HG03442 (cell line): Measurements from ENCODE around the gene SLC8B1.

Source experiments
- ATAC-seq: cut with Tn5 transposase; IDR thresholded peaks from one replicate; pipeline ENCODE4 v1.9.1; 2021; ENCODE audit warnings: mild to moderate bottlenecking, moderate library complexity; ENCODE audit not compliant: unreplicated experiment

Gene SLC8B1

DNA sequence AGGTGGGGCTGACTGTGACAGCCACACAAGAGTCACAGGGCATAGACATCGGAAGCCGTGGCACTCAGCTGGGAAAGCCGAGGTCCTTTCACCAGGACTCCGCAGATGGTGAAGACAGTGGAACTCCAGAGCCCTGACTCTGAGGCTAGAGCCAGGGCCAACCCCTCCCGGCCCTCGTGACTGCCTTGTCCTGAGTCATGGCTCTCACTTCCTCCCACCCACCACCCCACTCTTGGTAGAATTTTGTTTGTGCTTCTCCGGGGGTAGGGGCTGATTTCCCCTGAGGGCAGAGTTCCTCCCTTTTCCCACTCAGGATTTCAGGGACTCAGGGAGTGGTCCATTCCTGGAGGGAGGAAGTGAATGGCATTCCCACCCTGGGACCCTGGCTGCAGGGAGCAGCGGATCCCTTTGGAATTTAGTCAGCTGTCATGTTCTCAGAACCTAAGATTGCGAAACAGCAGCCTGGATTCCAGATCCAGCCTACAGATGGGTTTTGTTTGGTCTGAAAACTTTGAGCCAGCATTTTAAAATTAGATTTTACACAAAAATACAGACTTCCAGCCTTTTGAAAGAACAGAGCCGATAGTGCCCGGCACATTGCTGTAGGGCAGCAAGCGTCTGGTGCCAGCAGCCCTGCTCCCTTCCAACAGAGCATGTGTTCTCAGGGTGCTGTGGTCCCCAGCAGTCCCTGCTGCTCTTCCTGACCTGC, 62.9 kb downstream of the SLC8B1 start:
- no peak for ATAC-seq

DNA sequence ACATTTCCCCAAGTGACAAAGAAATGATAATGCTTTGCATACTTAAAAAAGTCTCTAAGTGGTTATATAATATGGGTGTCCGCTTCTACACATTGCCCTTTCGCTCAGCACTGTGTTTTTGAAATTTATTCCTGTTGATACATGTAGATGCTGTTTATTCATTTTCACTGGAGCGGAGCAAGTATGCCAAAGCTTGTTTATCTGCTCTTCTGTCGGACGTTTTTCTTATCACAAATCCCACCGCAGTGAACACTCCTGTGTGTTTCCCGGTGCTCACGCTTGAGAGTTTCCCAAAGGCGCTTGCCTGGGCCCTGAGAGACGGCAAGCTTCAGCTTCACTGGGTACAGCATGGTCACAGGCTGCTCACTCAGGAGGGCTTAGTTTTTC, 63.5 kb downstream of the SLC8B1 start:
- ATAC-seq: no peak

GRCh38 chr12:113270709-113271009, 64.2 kb downstream of the SLC8B1 start:
- ATAC-seq: no peak

- ATAC-seq: no peak
Observed at GRCh38 chr12:113269257-113269943, 65.5 kb downstream of the SLC8B1 start.

GRCh38 chr12:113268621-113269020, 66.3 kb downstream of the SLC8B1 start:
- ATAC-seq: no peak

- no peak for ATAC-seq
Observed at GRCh38 chr12:113268136-113268535, 66.8 kb downstream of the SLC8B1 start.

DNA sequence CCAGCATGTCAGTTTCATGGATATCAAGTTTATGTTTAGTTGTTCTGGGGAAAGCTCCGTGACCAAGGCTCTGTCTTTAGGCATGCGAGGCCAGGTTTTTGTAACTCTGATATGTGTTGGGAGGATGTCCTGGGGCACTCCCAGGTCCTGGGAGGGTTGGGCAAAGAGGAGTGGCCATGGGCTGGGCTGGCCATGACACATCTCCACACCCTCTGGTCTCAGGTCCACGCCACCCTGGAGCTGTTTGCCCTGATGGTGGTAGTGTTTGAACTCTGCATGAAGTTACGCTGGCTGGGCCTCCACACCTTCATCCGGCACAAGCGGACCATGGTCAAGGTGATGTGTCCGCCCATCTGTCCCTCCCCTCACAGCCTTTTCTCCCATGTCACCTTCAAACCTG, 67.3 kb downstream of the SLC8B1 start:
- no peak for ATAC-seq

- no peak for ATAC-seq
Observed at GRCh38 chr12:113266106-113266895, 68.6 kb downstream of the SLC8B1 start.

GRCh38 chr12:113263431-113263963, 71.4 kb downstream of the SLC8B1 start:
- no peak for ATAC-seq

DNA sequence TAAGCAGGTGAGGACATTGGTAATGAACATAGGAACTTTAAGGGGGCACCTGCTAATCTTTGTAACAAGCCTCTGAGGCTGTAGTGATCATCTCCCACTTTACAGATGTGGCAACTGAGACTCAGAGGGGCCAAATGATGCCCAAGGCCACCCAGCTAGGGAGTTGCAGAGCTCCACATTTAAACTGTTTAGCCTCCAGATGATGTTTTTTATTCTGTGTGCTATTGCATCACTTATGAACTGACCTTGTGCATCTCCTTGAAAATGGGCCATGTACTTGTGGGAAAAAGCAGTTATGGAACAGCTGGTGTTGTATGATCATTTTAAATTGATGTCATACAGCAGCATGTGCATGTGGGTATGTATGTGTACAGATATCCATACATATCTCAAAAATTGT, 72.2 kb downstream of the SLC8B1 start:
- no peak for ATAC-seq

- no peak for ATAC-seq
Observed at GRCh38 chr12:113261847-113262470, 73.0 kb downstream of the SLC8B1 start.

- no peak for ATAC-seq
Observed at GRCh38 chr12:113260636-113261300, 74.1 kb downstream of the SLC8B1 start.

GRCh38 chr12:113260127-113260526, 74.8 kb downstream of the SLC8B1 start:
- ATAC-seq: no peak

DNA sequence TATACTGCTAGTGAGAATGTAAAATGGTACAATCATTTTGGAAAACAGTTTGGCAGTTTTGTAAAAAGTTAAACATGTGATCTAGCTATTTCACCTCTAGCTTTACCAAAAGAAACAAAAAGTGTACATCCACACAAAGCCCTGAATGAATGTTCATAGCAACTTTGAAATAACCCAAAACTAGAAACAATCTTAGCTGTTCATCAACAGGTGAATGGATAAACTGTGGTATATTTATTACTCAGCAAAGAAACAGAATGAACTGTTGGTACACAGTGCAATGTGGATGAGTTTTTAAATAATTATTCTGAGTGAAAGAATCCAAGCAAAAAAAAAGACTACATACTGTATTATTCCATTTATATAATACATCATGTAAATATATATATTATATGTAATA, 77.3 kb downstream of the SLC8B1 start:
- ATAC-seq: no peak

GRCh38 chr12:113254298-113254697, 80.6 kb downstream of the SLC8B1 start:
- ATAC-seq: no peak

GRCh38 chr12:113253532-113254285, 81.2 kb downstream of the SLC8B1 start:
- ATAC-seq: no peak

DNA sequence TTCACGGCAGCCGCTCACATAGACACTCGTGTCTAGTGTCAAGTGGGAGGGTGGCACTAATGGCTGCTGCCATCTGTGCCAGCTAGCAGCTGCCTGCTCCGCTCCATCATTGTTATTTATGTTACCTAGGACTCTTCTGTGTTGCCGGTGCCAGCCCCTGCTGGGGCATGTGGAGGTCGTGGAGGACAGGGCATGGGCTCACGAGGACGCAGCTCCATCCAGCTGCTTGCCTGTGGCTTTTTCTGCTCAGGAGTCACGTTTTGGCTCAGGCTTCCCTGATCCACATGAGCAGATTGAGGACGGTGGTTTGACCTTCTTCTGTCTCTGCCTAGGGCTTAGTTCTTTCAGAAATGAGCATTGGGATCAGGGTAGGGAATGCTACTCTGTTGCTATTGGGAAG, 82.4 kb downstream of the SLC8B1 start:
- no peak for ATAC-seq

- ATAC-seq: no peak
Observed at GRCh38 chr12:113251404-113252070, 83.4 kb downstream of the SLC8B1 start.

- ATAC-seq: no peak
Observed at GRCh38 chr12:113250045-113250444, 84.9 kb downstream of the SLC8B1 start.

GRCh38 chr12:113249546-113249945, 85.4 kb downstream of the SLC8B1 start:
- ATAC-seq: no peak
